LNCaP clone FGC (cell line): ENCODE results near the gene PAQR5.
"Not testable (repeated sequence)": the region's sequence is repeated elsewhere in the genome, so short reads cannot be mapped to it uniquely, and the experiment has no call there.

ENCODE experiments used
- DNase-seq: peaks from one replicate; pipeline ENCODE4 v3.0.0-alpha.2; 2011; ENCODE audit warnings: low read depth
- H3K4me3 ChIP-seq: 2 replicates; pipeline ENCODE4 v1.5.1; 2011; ENCODE audit warnings: mild to moderate bottlenecking, low read depth, low read length, control low read depth
- TF ChIP-seq, protein P1 (sequence below): IDR thresholded peaks from 2 replicates; pipeline ENCODE4 v1.5.1; 2012; ENCODE audit warnings: mild to moderate bottlenecking; ENCODE audit not compliant: control insufficient read depth, insufficient read depth; ENCODE audit errors: extremely low read depth

PAQR5 gene

DNA sequence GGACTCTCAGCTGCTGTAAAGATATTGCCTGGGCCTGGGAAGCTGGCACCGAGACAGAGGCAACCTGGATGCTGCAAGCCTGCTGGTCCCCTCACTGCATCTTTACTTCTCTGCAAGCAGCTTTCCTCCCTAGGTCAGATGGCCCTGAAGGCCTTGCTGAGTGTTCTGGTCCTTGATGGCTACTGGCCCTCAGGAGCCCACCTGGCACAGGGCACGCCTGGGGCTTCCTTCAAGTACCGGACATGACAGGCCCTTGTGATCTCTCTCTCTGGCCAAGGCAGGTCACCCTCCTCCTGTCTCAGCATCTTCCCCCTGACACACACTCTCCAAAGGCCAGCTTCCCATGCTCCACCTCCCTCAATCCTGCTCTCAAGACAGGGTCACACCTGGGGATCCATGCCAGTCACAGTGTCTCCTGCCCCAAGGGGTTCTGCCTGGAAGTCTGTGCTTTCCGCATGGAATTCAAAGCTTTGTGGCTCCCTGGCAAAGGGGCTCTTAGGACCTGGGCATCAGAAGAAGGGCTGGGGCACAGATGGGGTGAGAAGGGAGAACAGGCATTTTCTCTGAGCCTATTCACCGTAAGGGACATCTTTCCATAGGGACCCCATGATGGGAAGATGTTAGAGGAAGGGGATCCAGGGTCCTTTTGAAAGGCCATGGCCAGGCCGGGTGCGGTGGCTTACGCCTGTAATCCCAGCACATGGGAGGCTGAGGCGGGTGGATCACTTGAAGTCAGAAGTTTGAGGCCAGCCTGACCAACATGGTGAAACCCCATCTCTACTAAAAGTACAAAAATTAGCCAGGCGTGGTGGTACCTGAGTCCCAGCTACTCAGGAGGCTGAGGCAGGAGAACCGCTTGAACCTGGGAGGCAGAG lies 4.7 kb upstream of the PAQR5 start:
- DNase-seq, result no peak
- TF ChIP-seq, protein P1, sequence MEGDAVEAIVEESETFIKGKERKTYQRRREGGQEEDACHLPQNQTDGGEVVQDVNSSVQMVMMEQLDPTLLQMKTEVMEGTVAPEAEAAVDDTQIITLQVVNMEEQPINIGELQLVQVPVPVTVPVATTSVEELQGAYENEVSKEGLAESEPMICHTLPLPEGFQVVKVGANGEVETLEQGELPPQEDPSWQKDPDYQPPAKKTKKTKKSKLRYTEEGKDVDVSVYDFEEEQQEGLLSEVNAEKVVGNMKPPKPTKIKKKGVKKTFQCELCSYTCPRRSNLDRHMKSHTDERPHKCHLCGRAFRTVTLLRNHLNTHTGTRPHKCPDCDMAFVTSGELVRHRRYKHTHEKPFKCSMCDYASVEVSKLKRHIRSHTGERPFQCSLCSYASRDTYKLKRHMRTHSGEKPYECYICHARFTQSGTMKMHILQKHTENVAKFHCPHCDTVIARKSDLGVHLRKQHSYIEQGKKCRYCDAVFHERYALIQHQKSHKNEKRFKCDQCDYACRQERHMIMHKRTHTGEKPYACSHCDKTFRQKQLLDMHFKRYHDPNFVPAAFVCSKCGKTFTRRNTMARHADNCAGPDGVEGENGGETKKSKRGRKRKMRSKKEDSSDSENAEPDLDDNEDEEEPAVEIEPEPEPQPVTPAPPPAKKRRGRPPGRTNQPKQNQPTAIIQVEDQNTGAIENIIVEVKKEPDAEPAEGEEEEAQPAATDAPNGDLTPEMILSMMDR, result no peak

DNA sequence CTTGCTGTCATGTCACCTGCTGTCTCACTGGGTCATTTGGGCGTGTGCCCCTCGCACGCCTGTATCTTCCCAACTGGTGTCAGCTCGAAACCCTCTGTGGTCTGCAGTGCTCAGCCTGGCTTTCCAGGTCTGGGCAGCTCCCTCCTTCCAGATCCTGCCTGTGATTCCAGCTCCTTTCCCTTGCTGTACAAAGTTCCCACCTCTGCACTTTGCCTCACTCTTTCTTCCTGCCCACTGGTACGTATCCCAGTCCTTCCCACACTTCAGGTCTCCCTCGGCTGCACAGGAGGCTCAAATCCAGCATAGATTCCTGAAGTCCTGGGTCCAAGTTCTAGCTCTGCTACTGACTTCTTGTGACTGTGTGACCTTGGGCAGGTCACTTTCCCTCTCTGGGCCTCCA lies 2.1 kb upstream of the PAQR5 start:
- no peak for DNase-seq
- TF ChIP-seq, protein P1, result no peak
- H3K4me3 ChIP-seq, result no peak overlapping the region

More for the DNA sequence above, 4.7 kb upstream of the PAQR5 start:
- H3K4me3 ChIP-seq, result no peak overlapping the region

DNA sequence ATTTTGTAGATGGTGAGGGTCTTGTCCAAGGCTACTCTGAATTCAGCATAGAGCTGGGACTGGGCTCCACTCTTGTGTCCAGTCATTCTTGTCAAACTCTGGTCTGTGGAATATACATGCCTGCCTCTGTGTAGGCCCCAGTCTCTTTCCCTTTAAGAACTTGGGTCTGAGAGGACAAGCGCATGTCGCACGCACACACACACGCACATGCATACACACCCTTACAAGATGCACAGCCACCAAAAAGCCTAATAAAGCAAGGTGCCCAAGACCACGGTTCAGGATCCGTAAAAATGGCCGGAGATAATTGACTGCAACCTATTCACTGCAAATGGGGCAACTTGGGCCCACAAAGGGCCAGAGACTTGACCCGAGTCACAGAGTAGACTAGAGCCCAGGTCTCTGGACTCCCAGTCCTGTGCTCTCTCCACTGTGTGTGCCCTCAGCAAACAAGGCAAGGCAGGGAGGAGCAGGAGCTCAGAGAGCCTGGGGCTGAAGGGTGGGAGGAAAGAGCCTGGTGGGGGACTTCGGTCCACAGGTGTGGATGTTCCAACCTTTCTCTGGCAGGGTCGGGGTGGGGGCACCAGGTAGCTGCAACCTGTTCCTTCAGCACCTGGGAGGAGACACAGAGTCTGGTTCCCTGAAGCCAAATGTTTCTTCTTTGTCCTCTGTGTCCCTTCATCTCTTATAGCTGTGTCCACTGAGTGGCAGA lies 914 bp upstream of the PAQR5 start:
- no peak for DNase-seq
- H3K4me3 ChIP-seq, result no peak overlapping the region
- TF ChIP-seq, protein P1, result no peak

DNA sequence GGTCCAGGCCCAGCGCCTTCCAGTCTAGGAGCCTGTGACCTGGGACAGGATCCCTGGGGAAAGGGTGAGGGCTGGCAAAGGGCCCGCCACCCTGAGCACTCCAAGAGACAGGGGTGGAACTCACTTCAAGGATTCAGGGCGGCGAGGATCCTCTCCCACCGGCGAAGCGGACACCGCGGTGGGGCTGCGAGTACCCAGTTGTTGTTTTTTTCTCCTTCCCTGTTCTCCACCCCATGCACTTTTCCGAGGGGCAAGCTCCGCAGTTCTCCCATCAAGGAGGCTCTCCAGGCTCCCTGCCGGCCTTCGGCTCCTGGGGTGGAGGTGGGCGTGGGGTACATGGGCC lies 387 bp upstream of the PAQR5 start:
- H3K4me3 ChIP-seq, result peak overlapping the region; percentile 42
- no peak for DNase-seq
- TF ChIP-seq, protein P1, result no peak

DNA sequence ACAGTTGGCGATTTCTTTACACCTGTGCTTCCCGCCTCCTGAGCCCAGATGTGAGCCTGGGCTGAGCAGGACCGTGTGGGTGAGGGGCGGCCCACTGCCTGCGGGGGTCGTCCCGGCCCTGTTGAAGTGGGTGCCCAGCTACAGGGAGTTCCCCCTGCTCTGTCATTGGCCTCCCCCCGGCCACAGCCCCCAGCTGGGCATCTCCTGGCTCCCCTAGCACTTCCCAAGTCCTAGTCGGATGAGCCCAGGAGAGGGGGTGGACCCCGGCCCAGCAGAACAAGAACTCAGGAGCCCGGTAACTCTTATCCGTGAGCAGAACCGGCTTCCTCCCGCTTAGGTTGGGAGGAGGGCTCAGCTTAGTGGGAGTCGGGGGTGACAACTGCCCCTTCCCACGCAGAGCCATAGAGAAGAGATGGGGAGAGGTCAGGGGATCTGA lies 757 bp downstream of the PAQR5 start:
- DNase-seq, result no peak
- TF ChIP-seq, protein P1, result no peak
- H3K4me3 ChIP-seq, result peak overlapping the region; percentile 42

DNA sequence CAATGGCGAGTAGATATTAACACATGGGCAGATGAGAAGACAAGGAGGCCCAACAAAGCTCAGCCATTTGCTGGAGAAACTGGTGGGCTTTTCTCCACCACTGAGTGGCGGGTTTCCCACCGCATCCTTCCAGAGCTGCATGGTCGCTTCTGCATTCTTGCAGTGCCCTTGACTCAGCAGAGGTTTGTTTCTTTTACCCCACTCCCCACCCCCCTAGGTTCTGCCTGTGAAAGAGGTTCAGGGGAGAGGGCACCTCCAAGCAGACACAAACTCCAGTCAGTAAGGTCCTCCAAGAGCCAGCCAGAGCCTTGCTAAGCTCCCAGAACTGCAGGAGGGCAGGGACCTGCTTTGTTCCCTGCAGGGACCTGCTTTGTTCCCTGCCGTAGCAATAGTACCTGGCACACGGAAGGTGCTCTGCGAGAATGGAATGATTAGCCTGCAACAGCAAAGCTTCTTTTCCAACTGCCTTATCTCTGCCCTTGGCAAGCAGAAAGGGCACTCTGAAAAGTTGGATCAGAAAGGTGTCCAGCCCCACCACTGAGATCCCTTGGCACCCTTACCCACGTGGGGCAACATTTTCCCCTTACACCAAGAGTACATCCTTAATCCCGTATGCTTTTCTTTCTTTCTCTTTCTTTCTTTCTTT lies 1.4 kb downstream of the PAQR5 start:
- no peak for DNase-seq
- TF ChIP-seq, protein P1, result no peak
- H3K4me3 ChIP-seq, result no peak overlapping the region

DNA sequence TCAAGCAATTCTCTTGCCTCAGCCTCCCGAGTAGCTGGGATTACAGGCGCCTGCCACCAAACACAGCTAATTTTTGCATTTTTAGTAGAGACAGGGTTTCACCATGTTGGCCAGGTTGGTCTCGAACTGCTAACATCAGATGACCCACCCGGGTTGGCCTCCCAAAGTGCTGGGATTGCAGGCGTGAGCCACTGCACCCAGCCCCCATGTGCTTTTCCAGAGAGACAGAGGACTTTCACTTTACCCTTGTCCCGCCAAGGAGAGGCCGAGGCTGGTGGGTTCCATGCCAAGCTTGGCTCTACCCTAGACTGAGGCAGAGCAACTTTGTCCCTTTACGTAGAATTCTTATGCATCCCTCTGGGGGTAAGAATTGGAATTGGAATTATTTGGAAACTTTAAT lies 2.4 kb downstream of the PAQR5 start:
- H3K4me3 ChIP-seq, DNase-seq: not testable (repeated sequence)

DNA sequence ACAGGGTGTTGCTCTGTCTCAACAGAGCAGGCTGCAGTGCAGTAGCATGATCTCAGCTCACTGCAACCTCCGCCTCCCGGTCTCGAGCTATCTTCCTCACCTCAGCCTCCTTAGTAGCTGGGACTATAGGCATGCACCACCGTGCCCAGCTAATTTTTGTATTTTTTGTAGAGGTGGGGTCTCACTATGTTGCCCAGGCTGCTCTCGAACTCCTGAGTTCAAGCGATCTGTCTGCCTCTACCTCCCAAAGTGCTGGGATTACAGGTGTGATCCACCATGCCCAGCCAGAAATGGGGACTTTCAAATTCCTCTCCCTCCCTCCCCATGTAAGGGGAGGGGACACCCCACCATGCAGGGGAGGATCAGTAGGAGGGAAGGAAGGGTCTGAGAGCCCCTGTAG lies 3.4 kb downstream of the PAQR5 start:
- H3K4me3 ChIP-seq, DNase-seq: not testable (repeated sequence)
